Stimulated activated CD4-positive, alpha-beta T cell treated with anti-CD3 and anti-CD28 coated beads, Interleukin-15, amount 100 ng/mL, for 48 hours (primary cell): ENCODE data around the gene CD3E.
"Not testable (repeated sequence)": the region's sequence is repeated elsewhere in the genome, so short reads cannot be mapped to it uniquely, and the experiment has no call there.

Source experiments
- DNase-seq, 2 donors: peaks; one replicate each; pipeline ENCODE4 v3.0.0-alpha.2; 2020; ENCODE audit warnings: low read depth in 2 of 2

The CD3E gene

GRCh38 chr11:118290923-118291322 is 13.6 kb upstream of the CD3E start:
- DNase-seq = peak in 1 of 2 donors; percentile 35

- DNase-seq = no peak
Measured at GRCh38 chr11:118291477-118292135, 12.9 kb upstream of the CD3E start.

- no peak for DNase-seq
Measured at GRCh38 chr11:118294053-118294452, 10.5 kb upstream of the CD3E start.

GRCh38 chr11:118295199-118295598 is 9.3 kb upstream of the CD3E start:
- DNase-seq = no peak

DNA sequence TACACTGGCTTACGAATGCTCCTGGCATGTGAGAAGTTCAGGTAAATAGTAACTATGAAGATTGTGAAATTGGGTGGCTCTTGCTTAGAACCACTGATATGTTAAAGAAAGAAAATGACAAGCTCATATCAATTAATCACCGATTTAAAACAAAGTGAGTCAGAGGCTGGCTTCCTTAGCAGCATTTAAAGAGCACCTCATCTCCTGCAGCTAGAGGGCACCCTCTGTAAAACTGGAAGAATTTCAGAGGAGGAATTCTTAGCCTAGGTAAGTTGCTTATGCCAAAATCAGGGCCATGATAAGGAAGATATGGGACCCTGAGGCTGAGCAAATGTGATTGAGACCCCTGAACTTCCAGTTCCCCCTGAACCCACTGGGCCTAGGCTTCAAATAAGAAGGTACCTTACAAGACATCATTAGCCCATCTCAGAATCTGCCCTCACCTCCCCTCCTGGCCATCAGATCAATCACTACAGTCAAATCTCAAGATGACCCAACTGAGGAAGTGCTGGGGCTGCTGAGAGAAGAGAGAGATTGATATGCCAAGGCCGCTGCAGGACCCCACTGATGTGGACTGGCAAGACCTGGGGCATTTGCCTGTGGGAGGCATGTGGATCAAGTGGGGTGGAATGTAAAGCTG is 8.6 kb upstream of the CD3E start:
- peak in 1 of 2 donors; percentile 22 for DNase-seq

GRCh38 chr11:118301600-118302195 is 2.8 kb upstream of the CD3E start:
- DNase-seq = no peak

- DNase-seq = no peak
Measured at GRCh38 chr11:118304227-118304567, 333 bp upstream of the CD3E start.

DNA sequence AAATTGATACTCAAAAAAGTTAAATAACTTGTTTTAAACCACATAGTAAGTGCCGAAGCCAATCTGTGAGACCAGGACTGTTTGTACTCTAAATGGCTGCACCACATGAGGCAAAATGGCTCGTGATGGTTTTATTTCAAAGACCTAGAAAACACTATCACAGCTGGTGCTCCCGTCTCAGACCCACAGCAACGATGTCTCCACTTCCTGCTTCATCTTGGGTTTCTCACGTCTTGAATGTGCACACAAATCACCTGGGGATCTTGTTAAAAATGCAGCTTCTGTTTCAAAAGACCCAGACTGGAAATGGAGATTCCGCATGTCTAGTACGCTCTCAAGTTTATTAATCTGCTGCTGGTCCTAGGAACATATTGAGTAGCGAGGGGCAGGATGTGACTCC is 1.2 kb downstream of the CD3E start:
- no peak for DNase-seq

GRCh38 chr11:118306556-118306955 is 2.0 kb downstream of the CD3E start:
- peak; percentile 45 to 48 for DNase-seq

DNA sequence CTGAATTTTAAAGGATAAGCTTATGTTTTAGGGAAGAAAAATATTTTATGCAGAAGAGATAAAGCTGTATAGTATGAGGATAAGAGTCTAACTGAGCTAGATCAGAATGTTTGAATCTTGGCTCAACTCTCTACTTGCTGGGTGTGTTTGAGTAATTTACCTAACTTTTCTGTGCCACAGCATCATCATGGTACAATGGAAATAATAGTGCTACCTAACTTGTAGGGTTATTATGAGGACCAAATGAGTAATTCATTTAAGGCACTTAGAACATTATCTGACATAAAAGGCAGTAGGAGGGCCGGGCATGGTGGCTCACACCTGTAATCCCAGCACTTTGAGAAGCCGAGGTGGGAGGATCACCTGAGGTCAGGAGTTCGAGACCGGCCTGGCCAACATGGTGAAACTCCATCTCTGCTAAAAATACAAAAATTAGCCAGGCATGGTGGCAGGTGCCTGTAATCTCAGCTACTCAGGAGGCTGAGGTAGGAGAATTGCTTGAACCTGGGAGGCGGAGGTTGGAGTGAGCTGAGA is 4.5 kb downstream of the CD3E start:
- not testable (repeated sequence) for DNase-seq

DNA sequence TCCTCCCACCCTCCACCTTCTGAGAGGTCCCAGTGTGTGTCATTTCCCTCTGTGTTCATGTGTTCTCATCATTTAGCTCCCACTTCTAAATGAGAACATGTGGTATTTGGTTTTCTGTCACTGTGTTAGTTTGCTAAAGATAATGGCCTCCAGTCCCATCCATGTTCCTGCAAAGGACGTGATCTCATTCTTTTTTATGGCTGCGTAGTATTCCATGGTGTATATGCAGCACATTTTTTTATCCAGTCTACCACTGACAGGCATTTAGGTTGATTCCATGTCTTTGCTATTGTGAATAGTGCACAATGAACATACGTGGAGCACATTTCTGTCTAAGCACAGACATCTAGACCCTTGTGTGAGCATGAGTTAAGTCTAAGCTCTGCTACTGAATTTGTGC is 5.7 kb downstream of the CD3E start:
- no peak for DNase-seq

DNA sequence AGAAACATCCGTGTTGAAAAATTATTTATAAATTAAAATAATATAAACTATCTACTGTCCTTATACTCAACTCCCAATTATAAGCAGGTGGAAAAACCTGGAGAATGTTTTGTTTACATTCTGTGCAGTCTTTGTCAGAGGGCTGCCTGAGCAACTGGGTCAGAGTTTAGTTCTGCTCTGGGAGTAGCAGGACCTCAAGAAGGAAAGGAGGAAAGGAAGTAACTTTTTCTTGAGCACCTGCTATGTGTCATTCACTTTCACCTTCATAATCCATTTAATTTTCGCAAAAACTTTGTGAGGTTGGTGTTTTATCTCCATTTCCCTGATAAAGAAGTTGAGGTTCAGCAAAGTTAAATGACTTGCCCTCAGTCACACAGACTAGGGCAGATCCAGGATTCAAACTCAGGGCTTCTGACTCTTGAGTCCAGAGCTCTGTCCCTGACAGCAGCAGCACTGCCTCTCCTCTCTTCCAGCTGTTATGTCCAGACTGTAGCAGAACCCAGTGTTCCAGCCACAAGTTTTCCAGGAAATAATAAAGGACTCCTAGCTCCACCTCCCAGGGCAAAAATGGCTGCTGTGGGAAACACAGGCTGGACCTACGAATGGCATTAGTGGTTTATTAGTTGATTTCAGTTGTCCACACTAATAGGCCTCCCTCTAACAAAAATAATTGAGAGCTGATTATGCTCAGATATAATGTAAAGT is 6.4 kb downstream of the CD3E start:
- no peak for DNase-seq

DNA sequence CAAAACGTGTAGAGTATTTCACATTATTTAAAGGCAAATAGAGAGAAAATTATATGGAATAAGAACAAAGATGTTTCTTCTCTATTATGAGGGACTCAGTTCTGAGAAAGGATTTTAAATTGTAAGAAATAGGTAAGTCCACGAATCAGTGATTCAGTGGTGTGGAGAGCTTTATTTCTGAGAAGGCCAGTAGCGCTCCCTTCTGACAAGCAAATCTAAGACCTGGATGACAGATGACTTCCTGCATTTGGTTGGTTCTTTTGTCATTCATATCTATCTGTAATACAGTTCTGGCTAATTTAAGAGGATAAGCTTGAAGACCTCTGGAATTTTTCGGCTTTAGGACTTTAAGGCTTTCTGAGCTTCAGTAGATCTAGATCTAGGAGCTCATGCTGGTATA is 7.0 kb downstream of the CD3E start:
- no peak for DNase-seq

DNA sequence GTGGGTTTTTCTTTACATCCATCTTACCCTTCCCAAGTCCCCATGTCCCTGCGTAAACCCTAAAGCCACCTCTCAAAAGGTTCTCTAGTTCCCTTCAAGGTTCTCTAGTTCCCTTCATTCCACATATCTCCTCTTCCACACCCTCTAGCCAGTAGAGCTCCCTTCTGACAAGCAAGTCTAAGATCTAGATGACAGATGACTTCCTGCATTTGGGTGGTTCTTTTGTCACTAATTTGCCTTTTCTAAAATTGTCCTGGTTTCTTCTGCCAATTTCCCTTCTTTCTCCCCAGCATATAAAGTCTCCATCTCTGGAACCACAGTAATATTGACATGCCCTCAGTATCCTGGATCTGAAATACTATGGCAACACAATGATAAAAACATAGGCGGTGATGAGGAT is 7.8 kb downstream of the CD3E start:
- DNase-seq = no peak

- no peak for DNase-seq
Measured at GRCh38 chr11:118313242-118313641, 8.7 kb downstream of the CD3E start.

DNA sequence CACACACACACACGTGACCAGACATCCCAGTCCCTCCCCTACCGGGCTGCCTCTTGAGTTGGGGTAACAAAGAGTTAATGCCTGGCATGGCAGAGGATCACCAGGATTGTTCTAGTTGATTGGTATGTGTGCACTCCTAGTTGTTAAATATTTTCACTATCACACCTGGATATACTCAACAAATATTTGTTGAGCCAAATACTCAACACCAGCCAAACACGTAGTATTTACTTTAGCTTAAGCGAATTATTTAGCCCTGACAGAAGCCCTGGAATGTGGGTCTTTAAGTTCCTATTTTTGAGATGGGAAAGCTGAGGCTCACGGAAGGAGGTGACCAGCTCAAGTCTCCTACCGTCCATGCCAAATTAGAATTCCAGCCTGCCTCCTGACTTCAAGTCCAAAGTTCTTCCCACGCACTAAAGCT is 10.5 kb downstream of the CD3E start:
- no peak for DNase-seq

DNA sequence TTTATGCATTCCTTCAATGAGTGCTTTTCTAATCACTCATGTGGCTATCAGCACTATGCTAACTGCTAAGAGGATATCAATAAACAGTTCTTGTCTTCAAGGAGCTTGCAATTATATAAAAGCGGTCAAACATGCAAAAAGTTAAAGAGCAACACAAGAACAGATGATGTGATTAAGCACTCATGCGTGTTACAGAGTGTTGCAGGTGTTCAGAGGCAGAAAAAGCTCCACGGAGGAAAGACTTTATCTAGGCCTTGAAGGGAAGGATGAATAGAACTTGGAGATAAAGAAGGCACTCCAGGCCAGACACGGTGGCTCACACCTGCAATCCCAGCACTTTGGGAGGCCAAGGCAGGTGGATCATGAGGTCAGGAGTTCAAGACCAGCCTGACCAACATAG is 13.6 kb downstream of the CD3E start:
- DNase-seq = no peak

DNA sequence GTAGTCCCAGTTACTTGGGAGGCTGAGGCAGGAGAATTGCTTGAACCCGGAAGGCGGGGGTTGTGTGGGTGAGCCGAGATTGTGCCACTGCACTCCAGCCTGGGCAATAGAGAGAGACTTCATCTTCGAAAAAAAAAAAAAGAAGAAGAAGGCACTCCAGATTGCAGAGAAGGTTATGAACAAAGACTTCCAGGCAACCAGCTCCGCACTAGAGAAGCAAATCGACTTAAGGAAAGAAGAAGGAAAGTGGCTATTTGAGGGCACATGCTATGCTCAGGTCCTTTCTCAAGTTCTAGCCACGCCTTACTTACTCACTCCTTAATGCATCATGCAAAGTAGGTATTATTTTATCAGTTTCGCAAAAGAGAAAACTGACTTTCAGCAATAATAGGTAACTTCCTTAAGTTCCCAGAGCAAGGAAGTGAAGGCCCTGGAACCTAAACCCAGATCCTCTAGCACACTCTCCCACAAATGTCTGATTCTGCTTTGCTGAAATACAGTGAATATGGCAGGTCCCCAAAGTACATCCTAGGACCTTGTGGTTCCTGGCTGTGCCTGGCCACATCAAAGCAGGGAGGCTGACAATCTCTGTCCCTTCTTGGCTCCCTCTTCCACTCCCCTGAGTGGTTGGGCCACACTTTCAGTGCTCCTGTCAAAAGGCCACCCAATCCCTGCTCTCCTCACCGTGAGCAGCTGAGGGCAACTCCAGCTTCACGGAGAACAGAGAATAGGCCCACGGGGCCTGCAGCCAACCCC is 14.2 kb downstream of the CD3E start:
- DNase-seq = no peak

- DNase-seq = no peak
Measured at GRCh38 chr11:118319337-118319707, 14.8 kb downstream of the CD3E start.

DNA sequence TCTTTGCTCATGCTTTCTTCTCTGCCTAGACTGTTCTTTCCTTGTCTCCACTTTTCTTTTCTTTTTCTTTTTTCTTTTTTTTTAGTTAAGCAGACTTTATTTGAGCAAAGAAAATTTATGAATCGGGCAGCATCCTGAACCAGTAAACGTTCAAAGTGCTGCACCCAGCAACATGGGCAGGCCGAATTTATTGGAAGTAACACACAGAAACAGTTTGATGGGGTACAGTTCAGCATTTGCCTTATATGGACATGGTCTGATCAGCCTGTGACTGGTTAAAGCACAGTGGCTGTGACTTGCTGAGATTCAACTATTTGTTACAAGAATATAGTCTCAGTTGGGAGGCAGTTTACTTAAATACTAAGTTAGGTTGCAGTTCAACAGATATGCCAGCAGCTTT is 16.0 kb downstream of the CD3E start:
- no peak for DNase-seq

DNA sequence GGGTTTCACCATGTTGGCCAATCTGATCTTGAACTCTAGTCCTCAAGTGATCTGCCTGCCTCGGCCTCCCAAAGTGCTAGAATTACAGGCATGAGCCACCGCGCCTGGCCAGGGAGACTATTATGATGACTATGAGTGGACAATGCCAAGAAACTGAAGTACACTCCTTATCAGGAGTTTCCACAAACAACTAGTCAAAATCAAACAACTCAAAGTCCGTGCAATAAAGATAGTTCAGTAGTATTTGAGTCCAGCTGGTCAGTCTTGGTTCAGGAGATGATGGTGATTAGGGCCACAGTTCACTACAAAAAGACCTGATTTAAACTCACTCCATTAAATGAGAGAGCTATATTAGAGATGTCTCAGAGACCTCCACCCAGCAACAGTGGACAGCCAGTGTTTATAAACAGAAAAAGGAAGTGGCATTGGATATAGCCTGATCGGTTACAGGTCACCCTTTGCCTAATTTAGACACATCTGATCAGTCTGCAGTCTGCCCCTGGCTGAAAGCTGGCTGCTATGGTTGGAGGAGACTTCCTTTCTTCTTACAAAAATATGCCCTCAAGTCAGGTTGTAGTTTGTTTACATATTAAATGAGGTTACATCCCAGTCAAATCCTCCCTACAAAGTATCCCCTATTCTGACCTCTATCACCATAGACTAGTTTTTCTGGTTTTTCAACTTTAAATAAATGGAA is 17.0 kb downstream of the CD3E start:
- DNase-seq = no peak
